AML-193 (cell line): ENCODE measurements around the gene OPCML.

Experiments used
- DNase-seq, 2 experiments: peaks; one replicate each; lab custom pipeline; 2025; lab: John Stamatoyannopoulos, UW

Gene OPCML

GRCh38 chr11:132466983-132467382 lies 1065.3 kb downstream of the OPCML start:
- DNase-seq = no peak

- no peak for DNase-seq
Observed at GRCh38 chr11:132464939-132465338, 1067.4 kb downstream of the OPCML start.

- DNase-seq = no peak
Observed at GRCh38 chr11:132464003-132464342, 1068.3 kb downstream of the OPCML start.

GRCh38 chr11:132463295-132464002 lies 1068.9 kb downstream of the OPCML start:
- DNase-seq = no peak

GRCh38 chr11:132459736-132460135 lies 1072.6 kb downstream of the OPCML start:
- DNase-seq = no peak

- DNase-seq = no peak
Observed at GRCh38 chr11:132457445-132457844, 1074.9 kb downstream of the OPCML start.

GRCh38 chr11:132456751-132457328 lies 1075.5 kb downstream of the OPCML start:
- DNase-seq = no peak

GRCh38 chr11:132455044-132455443 lies 1077.3 kb downstream of the OPCML start:
- no peak for DNase-seq

GRCh38 chr11:132453406-132453805 lies 1078.9 kb downstream of the OPCML start:
- DNase-seq = no peak

GRCh38 chr11:132452616-132453015 lies 1079.7 kb downstream of the OPCML start:
- DNase-seq = no peak

GRCh38 chr11:132451942-132452601 lies 1080.2 kb downstream of the OPCML start:
- no peak for DNase-seq

- no peak for DNase-seq
Observed at GRCh38 chr11:132450631-132451030, 1081.7 kb downstream of the OPCML start.

- no peak for DNase-seq
Observed at GRCh38 chr11:132448334-132448995, 1083.8 kb downstream of the OPCML start.

GRCh38 chr11:132447761-132448160 lies 1084.5 kb downstream of the OPCML start:
- DNase-seq = no peak

GRCh38 chr11:132445859-132446291 lies 1086.4 kb downstream of the OPCML start:
- no peak for DNase-seq

- no peak for DNase-seq
Observed at GRCh38 chr11:132444911-132445310, 1087.4 kb downstream of the OPCML start.

- no peak for DNase-seq
Observed at GRCh38 chr11:132439711-132440255, 1092.5 kb downstream of the OPCML start.

GRCh38 chr11:132438418-132438817 lies 1093.9 kb downstream of the OPCML start:
- DNase-seq = no peak

- DNase-seq = no peak
Observed at GRCh38 chr11:132430429-132431062, 1101.8 kb downstream of the OPCML start.

- no peak for DNase-seq
Observed at GRCh38 chr11:132429685-132430084, 1102.6 kb downstream of the OPCML start.

GRCh38 chr11:132427611-132428010 lies 1104.7 kb downstream of the OPCML start:
- DNase-seq = no peak

GRCh38 chr11:132424433-132424832 lies 1107.9 kb downstream of the OPCML start:
- DNase-seq = no peak
